ENCODE measurements around the gene BCL11B.

GRCh38 chr14:99177886-99178835 is 93.8 kb downstream of the BCL11B start:
- TF ChIP-seq CTCF (IDR thresholded peaks at IDR 0.05; ENCODE audit: low read length) (no peak), EZH2 (IDR thresholded peaks at IDR 0.05; ENCODE audit: borderline replicate concordance, low read length) (no peak)
